HG03103 (cell line): Measurements from ENCODE around the gene DPCD.
"Not testable (repeated sequence)": the region's sequence is repeated elsewhere in the genome, so short reads cannot be mapped to it uniquely, and the experiment has no call there.

Source experiments
- ATAC-seq: cut with Tn5 transposase; IDR thresholded peaks from one replicate; pipeline ENCODE4 v1.9.1; 2021; ENCODE audit warnings: low read depth; ENCODE audit not compliant: unreplicated experiment

Gene DPCD

DNA sequence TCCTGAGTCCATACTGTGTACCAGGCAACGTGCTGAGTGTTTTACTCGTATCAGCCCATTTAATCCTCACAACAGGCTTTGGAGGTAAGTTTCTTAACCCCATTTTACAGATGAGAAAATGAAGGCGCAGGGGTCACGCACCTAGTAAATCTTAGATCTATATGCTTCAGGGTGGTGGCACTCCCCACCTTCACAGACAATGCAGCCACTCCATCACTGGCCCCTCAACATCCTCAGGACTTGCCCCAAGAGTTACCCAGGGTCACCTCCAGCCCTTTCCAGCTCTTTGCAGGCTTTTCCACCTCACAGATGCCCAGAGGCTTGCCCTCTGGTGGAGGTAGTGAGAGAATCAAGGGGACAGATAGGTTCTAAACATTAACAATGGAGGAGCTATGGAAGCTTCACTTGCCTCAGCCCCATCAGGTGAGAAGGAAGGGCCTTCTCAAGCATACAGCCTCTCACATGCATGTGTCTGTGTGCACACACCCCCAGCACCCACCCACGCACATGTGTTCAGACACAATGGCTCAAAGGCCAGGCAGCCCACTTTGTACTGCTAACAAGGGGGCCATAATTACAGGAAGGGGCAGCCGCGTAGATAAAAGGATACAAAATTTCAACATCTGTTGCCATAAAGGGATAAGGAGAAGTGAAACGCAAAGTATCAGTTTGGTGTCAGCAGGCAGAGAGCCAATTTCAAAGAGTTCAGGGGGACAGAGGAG is 29.1 kb downstream of the DPCD start:
- ATAC-seq = no peak

DNA sequence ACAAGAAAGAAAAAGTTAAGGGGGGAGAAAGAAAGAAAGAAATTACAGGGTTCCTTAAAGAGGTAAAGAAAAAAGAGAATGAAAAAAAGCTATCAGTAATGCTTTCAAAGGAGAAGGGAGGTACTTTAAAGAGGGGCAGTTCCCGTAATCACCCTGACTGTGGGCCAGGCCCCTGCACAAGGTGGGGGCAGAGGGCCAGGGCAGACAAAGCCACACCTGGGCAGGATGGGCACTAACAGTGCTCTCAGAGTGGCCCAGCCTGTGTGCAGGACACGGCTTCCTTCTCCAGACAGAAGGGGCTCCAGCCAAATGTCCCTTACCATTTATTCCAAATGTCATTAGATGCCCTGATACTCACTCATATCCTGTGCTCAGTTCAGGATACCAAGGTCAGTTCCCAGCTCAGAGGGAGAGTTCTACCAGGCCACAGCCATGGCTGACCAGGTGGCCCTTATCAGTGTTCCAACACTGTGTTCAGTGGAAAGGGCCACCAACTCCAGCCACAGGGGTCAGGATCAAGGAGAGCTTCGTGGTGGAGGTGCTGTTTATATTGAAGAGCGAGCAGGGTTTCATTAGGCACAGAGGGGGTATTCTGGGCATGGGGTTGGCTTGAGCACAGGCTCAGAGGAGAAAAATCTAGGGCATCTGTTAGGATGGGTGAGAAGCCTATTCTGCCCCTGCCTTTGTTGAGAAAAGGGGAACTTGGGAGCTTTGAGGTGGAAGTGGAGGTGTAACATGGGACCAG is 29.9 kb downstream of the DPCD start:
- no peak for ATAC-seq

DNA sequence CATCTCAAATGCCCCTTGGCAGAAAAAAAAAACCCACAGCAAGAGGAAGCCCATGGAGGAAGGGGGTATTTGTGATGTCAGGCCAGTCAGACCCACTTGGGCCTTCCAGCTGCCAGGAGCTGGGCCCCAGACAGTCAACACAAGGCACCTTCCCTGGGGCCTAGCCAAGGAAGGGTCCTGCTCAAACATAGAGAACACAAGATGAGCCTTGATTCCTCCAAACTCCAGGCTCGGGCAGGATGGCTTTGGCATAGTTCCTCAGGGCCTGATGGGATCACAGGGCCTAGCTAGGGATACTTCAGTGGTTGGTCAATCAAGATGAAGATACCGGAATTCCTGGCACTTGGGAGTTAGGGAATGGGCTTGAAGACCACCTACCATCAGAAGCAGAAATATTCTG is 30.8 kb downstream of the DPCD start:
- no peak for ATAC-seq

DNA sequence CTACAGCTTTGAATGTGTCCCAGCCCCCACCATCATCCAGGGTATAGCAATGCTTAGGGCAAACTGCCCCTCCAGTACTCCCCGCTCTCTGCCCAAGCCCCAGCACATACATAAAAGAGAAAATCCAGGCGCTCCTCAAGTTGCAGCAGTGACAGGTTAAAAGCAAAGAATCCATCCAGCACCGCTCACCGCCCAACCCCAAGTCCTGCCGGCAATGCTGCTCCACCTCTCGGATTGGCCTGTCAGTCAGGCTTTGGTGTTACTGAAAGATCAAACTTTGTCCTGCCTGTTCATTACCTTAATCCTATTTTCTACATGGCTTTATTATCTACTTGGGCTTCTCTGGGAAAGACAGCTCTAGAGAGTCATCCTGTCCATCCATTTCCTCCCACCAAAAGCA is 31.9 kb downstream of the DPCD start:
- no peak for ATAC-seq

DNA sequence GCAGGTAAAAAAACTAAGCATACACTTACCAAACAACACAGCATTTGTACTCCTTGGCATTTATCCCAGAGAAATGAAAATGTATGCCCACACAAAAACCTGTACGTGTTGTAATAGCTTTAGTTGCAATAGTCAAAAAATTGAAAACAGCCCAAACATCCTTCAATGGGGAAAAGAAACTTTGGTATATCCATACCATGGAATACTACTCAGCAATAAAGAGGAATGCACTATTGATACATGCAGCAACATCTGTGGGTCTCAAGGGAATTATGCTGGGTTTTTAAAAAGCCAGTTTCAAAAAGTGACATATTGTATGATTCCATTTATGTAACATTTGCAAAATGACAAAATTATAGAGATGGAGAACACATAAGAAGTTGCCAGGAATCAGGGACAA is 35.4 kb downstream of the DPCD start:
- ATAC-seq = no peak

DNA sequence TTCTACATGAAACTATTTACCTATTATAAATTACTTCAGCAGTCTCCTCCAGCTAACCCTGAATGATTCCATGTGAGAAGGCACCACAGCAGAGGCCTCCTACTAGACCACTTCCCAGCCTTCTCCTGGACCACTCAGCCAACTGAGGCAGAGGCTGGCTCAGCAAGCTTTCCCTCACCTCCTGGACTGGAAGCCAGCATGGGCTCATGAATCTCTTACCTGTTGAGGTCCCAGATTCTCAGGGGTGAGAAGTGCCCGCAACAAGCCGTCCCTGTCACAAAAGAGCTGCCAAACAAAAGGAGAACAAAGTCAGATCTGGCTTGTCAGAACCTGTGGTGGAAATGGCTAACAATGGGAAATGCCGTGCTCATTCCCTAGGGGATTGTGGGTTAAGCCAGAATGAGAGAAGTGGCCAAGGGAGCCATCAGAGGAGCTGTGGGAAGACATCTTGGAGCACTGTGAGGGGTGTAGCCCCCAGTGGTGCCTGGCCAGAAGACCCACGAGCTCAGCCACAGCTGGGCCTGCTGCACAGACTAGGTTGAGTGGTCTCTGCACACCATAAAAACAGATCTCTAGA is 36.5 kb downstream of the DPCD start:
- ATAC-seq = no peak

DNA sequence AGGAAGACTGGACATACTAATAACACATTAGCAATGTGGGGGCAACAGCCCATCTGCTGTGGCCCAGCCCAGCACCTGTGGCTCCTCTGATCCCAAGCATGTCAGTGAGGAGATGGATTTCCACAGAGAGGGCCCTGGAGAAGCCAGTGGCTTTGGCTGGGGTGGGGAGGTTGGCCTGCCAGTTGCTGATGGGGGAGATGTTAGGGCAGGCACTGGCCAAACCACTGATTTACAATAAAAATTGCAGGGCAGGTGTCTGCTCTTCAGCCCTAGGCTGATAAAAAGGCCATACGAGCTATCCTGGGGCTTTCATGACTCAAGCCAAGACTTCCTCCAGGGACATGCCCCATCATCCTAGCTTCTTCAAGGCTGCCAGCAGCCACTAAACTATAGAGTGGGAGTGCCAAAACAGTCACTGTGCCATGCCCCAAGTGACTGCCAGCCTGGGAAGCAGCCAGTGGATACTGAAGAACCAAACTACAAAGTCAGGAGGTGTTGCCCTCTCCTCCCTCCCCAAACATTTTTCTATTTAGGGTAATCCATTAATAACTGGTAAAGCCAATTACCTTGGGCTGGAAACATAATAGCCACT is 37.8 kb downstream of the DPCD start:
- no peak for ATAC-seq

DNA sequence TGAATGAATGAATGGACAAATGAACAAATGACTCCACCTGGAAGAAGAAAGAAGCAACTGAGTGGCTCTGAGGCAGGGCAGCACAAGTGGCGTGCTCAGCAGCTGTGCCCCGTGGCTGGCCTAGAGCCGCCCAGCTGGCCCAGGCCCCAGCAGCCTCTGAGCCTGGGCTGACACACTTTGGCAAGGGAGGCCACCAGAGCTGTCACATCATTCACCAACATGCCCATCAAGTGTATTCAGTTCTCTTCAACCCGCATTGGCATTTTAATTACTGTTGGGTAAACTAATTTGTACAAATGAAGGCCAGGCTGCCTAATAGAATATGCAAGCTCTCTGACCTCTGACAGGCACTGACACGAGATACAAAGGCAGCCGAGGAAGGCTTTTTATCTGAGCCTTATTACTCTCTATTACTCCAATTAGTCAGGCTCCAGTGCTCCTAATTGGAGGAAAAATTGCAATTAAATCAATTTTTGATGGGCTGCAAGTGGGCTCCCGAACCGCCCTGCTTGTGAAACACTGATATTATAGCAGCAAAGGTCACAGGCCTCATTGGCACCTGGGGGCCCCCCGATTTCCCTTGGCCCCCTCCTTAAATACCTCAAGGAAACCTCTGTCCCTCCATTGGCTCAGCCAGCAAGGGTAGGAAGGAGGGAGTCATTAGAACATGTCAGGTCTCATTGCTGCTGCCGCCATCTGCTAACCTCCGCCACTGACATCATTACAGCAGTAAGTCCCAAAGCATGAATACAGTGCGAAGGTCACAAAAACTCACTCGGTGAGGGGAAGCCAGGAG is 41.9 kb downstream of the DPCD start:
- ATAC-seq = no peak

DNA sequence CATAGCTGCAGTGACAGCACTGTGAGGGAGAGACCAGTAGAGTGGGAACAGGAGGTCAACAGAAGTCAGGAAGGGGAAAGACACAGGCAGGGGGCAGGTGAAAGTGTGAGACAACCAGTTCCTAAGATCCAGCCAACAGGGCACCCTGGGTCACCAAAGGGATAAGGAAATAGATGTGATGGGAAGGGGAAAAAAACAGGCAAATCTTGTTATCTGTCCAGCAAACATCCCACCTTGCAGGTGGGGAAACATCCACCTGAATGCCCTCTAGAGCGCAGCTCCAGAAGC is 42.5 kb downstream of the DPCD start:
- no peak for ATAC-seq

DNA sequence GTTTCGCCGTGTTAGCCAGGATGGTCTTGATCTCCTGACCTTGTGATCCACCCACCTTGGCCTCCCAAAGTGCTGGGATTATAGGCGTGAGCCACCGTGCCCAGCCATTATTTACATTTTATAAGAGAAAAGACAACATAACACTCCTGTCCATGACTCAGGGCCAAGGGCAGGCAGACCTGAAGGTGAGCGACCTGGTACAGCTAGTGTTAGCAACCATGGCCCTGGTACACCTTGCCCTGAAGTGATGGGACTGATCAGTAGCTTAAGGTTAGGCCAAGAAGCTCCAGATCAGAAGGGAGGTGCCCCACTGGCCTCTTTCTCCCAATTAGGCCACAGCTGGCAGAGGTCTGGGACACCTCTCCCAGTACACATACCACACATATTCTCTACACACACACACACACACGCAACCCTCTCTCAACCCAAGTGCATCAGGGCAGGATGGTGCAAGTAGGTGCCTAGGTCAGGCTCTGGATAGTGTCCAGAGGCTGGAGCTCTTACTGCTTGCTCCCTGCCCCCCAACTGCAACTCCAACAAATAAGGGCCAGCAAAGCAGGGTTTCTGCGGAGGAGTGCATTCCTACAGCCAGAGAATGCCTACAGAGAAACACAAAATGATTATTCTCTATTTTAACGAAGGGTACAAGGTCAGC is 43.8 kb downstream of the DPCD start:
- no peak for ATAC-seq

DNA sequence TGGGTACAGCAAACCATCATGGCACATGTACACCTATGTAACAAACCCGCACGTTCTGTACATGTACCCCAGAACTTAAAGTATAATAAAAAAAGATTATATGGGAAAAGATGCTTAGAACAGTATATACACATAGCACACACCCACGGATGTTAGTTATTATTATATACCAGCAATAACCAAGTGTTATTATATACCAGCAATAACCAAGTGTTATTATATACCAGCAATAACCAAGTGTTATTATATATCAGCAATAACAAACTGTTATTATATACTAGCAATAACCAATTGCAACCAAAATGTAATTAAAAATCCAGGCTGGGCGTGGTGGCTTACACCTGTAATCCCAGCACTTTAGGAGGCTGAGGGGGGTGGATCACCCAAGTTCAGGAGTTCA is 45.4 kb downstream of the DPCD start:
- ATAC-seq = not testable (repeated sequence)

DNA sequence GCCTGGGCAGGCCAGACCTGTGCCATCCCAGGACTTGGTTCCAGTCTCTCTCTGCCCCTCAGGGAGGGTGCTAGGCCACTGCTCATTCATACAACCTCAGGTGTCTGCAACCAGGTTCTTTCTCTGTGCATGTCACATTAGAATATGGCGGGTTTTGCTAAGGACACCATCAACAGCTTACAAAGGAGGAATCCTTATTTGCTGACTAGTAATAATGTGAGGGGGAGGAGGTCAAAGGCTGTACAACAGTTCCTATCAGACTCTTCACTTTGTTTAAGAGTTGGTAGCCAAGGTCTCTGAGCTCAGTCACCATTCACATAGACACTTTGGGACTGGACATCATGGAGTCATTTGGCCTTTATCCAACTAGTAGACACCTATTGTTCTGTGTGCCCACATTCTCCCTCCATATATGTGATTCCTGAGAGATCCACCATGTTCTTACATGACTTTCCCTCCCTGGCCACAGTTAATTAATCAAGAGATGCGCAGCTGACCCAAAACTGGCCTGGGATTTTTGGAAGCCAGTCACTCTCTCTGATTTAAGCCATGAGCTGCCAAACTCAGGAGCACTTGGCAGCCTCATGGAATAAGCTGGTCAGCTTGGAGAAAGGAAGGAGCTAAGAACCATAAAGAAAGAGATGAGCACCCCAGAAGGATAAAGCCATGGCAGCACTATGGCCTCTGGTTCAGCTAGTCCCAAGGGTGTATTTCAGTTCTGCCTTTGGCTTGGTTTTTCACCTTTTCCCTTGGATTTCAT is 51.2 kb downstream of the DPCD start:
- ATAC-seq = no peak

DNA sequence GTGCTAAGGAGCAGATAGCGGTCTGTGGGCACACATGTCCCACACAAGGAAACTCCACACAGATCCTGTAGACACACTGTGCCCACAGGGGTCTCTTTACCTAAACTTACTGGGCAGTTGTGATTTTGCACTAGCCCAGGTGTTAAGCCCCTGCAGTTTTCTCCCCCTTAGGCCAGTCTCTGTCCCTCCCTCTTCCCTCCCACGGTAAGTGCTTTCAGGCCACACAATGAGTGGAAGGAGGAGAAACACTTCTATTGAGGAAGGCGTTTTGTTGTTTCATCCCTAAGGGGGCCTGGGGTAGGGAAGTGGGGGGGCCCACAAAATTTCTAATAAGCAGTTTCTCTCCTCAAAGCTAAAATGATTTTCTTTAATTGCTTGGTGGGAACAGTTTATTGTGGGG is 55.4 kb downstream of the DPCD start:
- ATAC-seq = no peak

DNA sequence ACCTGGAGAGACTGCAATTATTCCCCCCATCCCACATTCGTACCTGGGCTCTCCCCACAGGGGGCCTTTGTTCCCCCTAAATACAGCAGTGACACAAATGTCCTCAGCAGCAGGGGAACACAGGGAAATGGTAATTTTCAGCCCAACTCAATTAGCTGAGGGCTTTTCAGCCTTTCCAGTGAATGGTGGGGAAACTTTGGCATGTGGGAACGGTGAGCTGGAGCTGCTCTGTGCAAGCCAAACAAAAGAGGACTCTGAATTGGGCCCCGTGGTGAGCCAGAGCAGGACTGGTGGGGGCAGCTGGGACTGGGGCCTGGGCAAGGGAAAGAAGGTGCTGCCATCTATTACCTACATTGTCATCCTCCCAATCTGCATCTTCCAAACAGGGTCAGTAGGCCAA is 55.9 kb downstream of the DPCD start:
- ATAC-seq = no peak

DNA sequence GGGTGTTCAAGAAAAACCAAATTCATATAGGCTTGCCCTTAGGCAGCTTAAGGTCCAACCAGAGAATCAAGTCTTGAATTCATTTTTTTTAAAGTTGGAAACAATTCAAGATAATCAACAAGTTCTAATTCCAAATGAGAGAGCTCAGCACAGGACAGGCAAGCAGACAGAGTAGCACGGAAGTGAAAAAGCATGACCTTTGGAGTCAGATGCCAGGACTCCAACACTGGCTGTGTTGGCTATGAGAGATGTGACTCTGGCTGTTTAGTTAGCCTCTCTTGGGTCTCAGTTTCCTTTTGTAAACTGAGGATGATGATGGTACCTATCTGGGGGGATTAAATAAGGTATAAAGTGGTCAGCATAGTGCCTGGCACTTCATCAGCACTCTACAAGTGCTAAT is 57.5 kb downstream of the DPCD start:
- ATAC-seq = no peak

DNA sequence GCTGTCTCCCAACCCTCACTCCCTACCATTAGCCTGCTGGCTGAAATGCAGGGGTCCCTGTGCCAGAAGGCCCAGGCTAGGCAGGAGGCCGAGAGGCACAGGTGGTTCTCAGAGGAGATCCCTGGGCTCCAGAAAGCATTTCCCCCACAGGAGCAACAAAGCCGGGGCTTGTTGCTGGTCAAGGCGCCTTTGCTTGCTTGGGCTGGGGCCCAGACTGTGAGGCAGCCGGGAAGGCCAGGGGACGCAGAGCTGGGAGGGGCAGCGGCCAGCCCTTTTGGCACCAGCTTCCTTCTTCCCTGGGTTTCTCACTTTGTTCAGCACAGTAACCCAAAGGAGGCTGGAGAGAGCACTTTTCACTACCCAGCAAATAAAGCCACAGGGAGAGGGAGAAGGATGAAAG is 58.2 kb downstream of the DPCD start:
- ATAC-seq = no peak

DNA sequence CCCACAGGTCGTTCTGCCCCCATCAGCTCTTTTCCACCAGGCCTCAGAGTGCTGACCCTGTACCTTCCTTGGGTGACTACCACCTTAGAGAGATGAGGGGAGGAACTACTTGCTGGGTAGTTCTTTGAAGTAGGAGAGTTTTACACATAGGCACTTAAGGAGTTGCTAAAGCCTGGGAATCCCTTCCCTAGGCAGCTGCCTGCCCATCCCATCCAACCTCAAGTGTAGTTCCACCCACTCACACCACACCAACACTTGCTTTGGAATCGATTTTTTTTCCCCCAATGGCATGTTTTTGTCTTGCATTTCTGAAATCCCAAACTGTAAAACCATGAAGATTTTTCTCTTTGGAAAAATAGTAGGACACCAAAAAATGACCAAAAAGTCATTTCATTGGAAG is 59.1 kb downstream of the DPCD start:
- ATAC-seq = no peak

DNA sequence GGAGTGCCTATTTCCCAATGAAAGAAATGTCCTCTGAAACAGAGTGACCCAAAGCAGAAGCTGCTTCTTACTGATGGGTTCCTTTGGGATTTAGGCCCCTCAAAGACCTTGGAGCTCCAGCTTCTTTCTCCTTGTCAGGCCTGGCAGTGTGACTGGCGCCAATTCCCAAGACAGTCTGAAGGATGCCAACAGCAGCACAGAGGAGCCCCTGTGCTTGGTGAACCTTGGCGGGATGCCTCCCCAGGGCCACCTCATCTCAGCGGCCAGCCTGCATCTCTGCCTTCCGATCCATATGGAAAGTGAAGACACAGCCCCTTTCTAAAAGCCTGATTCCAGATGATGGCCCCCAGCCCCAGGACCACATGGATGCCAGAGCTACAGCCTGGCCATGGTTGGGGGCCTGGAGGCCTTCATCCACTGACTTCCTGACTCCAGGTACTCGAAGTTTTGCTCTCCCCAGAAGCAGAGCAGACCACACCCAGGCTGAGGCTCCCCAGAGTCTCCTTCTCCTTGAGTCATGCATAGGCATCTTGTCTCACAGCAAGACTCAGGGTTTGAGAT is 61.5 kb downstream of the DPCD start:
- no peak for ATAC-seq

DNA sequence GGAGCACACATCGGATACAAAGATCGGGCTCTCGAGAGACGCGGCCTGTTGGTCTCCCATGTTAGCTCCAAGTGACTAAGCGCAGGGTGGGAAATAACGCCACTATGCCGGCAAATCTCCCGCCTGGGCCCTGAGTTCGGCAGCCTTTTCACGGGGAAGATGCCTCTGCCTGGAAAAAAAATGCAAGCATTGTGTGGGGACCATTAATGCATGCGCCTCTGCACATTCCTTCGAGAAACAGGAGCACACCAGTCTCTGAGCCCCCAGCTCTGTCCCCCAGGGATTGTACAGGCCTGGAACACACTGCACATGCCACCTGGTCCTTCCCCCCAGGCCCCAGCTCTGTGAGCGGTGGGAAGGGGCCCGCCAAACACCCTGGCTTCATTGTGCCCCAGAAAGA is 62.7 kb downstream of the DPCD start:
- ATAC-seq = no peak

DNA sequence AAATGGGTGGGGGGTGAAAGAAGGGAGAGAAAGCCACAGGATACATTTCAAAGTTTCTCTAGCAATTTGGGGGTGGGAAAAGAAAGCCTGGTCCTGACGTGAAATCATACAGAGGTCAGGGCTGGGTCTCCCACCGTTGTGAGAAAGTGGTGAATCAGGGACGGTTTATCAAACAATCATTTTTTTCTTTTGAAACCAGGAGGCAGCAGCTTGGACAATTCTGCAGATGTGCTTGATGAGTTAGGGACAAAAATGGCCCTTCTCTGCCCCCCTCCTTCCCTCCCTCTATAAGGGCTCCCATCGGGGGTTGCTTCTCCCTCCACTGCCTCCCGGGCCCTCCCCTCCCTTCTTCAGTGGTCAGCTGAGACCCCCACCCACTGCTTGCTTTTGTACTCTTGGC is 63.2 kb downstream of the DPCD start:
- no peak for ATAC-seq
